HG02970 (cell line): ENCODE data around the gene FAM118B.
"Not testable (repeated sequence)": the region's sequence is repeated elsewhere in the genome, so short reads cannot be mapped to it uniquely, and the experiment has no call there.

Source experiments
- ATAC-seq: cut with Tn5 transposase; IDR thresholded peaks from one replicate; pipeline ENCODE4 v1.9.1; 2021; ENCODE audit warnings: mild to moderate bottlenecking, moderate library complexity, moderate number of reproducible peaks; ENCODE audit not compliant: unreplicated experiment, low FRiP score

Gene FAM118B

GRCh38 chr11:126214841-126215240 lies 3.3 kb downstream of the FAM118B start:
- ATAC-seq = no peak

- no peak for ATAC-seq
Observed at GRCh38 chr11:126216526-126217305, 5.1 kb downstream of the FAM118B start.

- no peak for ATAC-seq
Observed at GRCh38 chr11:126217491-126217890, 5.9 kb downstream of the FAM118B start.

GRCh38 chr11:126219547-126219946 lies 8.0 kb downstream of the FAM118B start:
- ATAC-seq = no peak

- ATAC-seq = no peak
Observed at GRCh38 chr11:126224647-126225294, 13.2 kb downstream of the FAM118B start.

- ATAC-seq = no peak
Observed at GRCh38 chr11:126225295-126225665, 13.7 kb downstream of the FAM118B start.

- ATAC-seq = no peak
Observed at GRCh38 chr11:126226334-126227084, 14.9 kb downstream of the FAM118B start.

- ATAC-seq = no peak
Observed at GRCh38 chr11:126229858-126230540, 18.4 kb downstream of the FAM118B start.

- no peak for ATAC-seq
Observed at GRCh38 chr11:126231725-126232459, 20.3 kb downstream of the FAM118B start.

- no peak for ATAC-seq
Observed at GRCh38 chr11:126232683-126233082, 21.1 kb downstream of the FAM118B start.

- no peak for ATAC-seq
Observed at GRCh38 chr11:126233391-126233790, 21.8 kb downstream of the FAM118B start.

GRCh38 chr11:126246636-126247035 lies 35.1 kb downstream of the FAM118B start:
- ATAC-seq = no peak

GRCh38 chr11:126253265-126253664 lies 41.7 kb downstream of the FAM118B start:
- no peak for ATAC-seq

- no peak for ATAC-seq
Observed at GRCh38 chr11:126254819-126255218, 43.2 kb downstream of the FAM118B start.

- not testable (repeated sequence) for ATAC-seq
Observed at GRCh38 chr11:126255507-126255906, 43.9 kb downstream of the FAM118B start.

- no peak for ATAC-seq
Observed at GRCh38 chr11:126256216-126256615, 44.6 kb downstream of the FAM118B start.

GRCh38 chr11:126257144-126257543 lies 45.6 kb downstream of the FAM118B start:
- no peak for ATAC-seq

- ATAC-seq = no peak
Observed at GRCh38 chr11:126257764-126258163, 46.2 kb downstream of the FAM118B start.

GRCh38 chr11:126262216-126262615 lies 50.6 kb downstream of the FAM118B start:
- ATAC-seq = no peak

GRCh38 chr11:126263489-126263888 lies 51.9 kb downstream of the FAM118B start:
- ATAC-seq = no peak
